Activated naive CD8-positive, alpha-beta T cell treated with anti-CD3 and anti-CD28 coated beads, Interleukin-2, amount 50 U/mL, for 16 hours (primary cell): ENCODE data around the gene TRIM29.

ENCODE experiments used
- DNase-seq: peaks from one replicate; pipeline ENCODE4 v3.0.0-alpha.2; 2020; ENCODE audit warnings: low read depth, low spot score

TRIM29 gene

DNA sequence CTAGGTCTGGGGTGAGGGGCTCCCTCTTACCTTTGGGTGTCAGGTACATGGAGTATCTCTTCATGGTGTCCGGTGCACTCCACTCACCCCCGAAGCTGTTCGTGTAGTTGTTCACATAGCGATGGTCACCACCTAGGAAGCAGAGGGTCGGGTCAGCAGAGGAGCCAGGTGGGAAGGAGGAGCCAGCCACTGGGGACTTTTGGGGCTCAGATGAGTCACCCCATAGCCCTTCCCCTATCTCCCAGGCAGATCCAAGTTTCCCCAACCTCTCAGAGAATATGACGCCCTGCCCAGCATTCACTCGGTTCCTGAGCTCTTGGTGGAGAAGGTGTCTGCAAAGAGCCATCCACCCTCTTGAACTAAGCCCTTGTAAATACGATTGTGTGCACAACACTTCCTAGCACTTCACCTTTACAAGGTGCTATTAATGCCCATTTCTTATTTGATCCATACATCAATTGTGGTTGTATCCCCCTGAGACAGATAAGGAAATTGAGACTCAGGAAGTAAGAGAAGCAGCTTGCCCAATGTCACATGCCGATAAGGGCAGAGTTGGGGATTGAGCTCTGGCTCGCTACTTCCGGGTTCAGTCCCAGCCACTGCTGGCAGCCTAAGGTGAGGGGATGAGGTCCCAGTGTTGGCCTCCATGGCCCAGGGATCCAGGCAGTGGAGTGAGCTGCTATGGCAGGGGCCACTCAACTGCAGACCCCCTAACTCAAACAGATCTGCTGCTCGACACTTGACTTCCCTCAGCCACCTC lies 14.8 kb downstream of the TRIM29 start:
- no peak for DNase-seq

DNA sequence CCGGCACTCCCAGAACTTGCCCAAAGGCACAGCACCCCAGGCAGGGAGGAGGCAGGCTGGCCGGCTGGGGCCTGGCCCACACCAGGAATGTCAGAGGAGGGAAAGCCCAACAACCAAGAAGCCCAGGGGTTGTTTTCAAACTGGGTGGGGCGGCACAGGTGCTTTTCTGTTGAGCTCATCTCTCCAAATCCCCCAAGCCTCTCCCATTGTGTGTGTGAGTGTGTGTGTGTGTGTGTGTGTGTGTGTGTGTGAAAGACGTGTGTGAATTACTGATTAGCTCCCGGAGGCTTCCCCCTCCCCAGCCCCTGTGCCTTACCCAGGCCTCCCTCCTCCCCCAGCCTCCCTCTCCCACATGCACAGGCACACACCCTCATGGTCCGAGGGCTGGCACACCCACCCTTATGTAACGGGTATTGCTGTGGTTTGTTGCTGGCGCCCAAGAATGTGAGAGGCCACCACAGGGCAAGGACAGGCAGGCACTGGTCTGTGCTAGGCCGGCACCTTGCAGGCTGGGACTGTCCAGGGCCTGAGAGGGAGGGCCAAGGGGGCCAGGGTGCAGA lies 15.9 kb downstream of the TRIM29 start:
- no peak for DNase-seq

DNA sequence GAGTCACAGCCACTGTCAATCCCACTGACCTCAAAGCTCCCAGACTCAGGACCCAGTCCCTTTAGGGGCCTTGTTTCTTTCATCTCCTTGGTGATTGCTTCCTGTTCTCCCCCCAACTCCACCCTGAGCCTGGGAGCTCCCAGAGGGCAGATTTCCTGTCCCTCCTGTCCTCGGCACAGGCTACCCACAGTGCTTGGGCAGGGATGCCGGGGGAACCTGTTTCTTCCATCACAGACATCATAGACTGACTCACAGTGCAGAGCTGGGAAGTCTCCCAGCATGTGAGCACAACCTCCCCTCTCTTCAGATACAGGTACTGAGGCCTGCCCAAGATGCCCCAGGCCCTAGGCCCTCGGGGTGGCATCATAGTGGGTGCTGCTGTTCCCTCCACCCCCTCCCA lies 16.6 kb downstream of the TRIM29 start:
- no peak for DNase-seq

DNA sequence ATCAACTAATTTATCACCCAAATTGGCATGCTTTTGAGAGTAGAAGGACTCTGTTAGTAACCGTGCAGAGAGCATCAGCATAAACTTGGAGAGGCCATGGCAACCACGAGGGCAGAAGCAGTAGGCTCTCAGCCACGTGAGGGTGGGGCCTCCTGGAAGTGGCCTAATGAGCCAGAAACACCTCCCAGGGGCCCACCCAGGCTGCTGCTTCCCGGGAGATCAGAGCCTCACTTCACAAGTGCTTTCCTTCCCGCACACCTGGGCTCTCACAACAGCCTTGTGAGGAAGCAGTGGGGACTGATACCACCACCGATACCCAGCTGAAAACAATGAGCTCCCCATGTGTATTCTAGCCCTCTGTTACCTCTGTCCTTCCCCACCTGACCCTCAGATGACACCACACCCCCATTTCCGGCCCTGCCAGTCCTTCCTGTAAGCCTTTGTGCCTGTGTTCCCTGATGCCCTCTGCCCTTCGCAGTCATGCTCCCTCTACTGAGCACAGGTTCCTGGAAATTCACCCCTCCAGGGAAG lies 17.0 kb downstream of the TRIM29 start:
- DNase-seq, result no peak

DNA sequence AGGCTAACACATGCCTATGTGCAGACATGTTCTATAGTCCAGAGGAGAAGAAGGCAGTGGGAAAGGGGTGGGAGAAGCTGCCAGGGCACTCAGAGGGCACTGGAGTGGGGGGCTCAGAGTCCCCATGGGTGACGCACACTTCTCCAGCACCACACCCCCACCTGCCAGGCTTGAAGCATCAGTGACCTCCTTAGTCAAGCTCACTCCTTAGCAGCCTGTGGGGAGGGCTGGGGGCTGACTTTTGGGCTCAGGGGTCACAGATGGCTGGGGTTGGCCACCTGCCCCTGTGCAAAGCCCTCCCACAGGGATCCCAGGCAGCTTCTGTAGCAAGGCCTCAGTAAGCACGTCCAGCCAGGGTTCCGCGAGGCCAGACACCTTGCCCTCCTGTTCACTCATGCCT lies 18.8 kb downstream of the TRIM29 start:
- DNase-seq, result no peak

DNA sequence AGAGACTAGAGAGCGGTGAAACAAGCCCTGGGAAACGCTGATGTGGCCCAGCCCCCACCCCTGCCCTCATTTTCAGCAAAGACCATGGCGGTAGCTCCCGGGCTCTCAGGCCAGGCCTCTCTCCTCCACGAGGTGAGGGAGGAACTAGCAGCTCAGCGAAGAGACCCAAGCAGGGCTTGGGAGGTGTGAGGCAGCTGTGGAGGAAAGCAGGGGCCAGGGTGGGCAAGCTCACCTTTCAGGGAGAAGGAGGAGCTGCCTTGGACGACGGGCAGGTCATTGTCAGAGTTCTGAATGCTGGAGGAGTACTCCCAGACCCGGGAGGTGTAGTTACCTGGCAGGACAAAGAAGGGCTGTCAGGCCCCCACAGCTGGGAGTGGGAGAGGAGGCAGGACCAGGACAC lies 19.9 kb downstream of the TRIM29 start:
- no peak for DNase-seq

DNA sequence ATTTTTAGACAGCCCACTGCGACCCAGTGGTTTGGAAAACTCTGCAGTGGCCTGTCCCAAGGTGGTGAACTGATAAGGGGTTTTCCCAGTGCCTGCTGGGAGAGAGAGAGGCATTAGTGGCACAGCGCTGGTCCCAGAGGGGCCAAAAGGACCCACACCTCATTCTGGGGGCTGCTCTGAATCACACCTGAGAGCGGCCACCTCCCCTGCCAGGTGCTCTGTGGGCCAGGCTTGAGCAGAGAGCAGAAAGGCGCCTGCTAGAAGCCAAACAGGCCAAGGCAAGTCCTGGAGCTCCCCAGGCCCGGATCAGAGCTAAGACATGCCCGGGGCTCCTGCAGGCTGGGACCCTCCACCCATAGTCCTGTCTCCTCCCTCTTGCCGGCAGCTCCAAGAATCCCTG lies 20.9 kb downstream of the TRIM29 start:
- DNase-seq, result no peak

DNA sequence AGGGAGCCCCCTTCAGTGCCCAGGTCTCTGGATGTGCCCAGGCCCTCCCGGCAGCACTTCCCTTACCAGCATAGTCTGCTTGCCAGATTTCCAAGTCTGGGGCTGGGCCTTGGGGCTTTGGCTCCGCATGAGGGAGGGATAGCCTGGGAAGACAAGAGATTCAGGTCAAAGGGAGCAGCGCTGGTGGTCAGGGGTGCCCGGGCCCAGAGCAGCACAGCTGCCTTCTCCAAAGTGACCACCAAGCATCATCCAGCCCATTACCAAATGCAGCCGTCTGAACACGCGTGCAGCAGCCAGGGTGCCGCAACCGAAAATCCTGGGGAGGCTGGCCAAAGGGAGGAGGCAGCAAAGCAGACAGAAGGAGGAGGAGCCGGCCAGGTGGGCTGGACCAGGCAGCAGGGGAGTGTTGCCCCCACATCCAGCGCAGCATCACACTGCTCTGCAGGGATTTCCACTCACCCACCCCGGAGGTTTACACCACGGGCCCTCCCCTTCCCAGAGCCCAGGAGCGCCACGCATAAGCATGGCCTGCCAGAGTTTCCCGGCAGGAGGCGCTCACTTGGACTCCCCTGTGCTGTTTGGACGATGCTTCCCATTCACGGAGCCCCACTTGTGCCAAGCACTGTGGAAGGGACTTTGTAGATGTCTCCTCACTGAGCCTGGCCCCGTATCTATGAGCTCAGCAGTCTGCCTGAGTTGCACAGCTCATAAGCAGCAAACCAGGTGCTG lies 22.5 kb downstream of the TRIM29 start:
- no peak for DNase-seq

DNA sequence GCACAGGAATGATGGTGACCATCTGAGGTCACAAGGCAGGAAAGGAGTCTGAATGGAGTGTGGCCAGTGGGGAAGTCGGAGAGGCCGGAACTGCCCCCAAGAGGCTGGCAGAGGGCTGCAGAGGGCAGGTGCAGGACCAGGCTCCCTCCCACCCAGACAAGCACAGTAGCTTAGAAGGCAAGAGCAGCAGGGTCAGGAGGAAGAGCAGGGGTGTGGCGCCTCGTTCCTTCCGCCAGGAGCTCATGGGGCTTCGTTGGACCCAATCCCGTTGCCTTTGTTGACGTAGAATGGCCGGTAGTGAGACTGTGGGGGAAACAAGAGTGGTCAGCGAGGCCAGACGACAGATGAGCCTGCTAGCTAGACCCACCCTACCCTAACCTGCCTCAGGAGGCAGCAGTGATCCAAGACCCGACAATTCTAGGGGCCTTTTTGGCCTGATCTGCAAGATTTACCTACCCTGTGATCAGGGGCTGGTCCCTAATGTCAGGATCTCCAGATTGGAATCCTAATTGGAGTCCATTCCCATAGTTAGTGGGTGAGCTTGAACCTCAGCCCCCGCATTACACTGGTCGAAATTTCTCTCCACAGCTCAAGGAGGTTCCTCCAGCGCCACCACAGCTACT lies 25.6 kb downstream of the TRIM29 start:
- no peak for DNase-seq

DNA sequence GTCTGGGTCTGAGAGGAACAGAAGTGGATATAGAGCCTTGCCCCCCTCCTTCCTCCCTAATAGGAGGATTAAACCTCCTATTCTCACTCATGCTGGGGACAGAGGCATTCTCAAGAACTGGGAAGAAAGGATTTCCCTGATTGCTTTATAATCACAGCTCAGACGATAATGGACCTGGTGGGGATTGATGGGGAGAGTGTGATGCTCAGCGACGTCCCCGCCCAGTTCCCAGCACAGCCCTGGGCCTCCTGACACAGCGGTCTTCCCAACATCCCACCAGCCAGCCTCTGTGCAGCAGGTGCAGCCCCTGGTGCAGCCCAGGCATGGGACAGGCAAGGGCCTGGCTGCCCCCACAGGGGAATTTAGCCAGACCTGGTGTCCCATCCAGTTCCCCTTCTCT lies 28.4 kb downstream of the TRIM29 start:
- no peak for DNase-seq

DNA sequence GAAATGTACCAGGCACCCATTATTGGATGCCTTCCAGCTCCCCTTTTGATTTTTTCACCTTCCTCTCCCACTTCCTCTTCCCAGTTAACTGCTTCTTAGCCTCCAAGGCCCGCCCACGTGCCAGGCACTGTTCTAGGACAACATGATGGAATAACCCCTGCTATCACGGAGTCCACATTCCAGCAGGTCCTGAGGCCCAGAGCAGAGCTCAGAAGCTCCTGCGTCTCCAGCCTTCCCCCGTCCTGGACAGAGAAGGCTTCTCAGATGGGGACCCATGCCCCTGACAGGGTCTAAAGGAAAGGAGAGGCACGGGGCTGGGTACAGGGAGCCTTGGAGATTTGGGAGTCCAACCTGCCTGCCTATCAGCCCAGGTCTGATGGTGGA lies 29.1 kb downstream of the TRIM29 start:
- DNase-seq, result no peak

DNA sequence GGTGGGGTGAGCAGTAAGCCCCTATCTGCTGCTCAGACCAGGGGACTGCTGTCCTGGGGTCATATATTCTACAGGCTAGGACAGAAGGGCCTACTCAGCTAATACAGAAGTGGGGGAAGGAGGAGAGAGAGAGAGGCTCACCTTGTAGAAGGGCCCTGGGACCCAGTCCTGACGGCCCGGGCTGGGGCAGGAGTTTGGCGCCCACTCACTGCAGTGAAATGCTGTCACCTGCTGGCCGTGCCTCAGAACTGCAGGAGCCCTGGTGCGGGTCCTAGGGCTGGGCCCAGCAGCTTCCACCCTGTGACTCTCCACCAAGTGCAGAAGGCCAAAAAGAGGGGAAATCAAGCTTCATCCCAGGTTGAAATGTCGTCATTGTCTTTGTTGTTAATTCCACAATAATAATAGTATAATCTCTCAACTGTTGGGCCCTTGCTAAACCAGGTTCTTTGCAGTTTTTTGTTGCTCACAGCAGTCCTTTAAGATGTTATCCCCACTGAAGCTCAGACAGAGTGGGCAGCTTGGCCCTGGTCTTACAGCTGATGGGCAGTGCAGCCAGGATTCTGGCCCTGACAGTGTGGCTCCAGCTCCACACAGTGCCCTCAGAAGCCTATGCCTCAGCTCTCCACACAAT lies 29.6 kb downstream of the TRIM29 start:
- peak; percentile 26 for DNase-seq

DNA sequence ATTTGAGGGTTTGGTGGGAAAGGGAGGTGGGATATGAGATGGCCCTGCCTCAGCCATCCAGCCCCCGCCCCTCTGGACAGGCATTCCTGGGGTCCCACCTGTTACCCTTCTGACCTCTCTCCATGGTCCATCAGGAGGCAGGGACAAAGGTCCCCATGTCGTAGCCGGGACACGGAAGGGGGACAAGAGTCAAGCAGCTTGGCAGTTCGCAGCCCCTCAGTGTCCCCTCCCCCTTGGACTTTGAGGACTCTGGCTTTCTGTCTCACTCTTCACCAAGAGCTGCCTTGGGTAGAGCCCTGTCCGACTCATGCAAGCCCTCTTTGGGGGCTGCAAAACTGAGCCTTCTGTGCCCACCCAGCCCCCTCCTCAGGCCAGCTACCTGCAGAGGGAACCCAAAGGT lies 30.2 kb downstream of the TRIM29 start:
- no peak for DNase-seq

DNA sequence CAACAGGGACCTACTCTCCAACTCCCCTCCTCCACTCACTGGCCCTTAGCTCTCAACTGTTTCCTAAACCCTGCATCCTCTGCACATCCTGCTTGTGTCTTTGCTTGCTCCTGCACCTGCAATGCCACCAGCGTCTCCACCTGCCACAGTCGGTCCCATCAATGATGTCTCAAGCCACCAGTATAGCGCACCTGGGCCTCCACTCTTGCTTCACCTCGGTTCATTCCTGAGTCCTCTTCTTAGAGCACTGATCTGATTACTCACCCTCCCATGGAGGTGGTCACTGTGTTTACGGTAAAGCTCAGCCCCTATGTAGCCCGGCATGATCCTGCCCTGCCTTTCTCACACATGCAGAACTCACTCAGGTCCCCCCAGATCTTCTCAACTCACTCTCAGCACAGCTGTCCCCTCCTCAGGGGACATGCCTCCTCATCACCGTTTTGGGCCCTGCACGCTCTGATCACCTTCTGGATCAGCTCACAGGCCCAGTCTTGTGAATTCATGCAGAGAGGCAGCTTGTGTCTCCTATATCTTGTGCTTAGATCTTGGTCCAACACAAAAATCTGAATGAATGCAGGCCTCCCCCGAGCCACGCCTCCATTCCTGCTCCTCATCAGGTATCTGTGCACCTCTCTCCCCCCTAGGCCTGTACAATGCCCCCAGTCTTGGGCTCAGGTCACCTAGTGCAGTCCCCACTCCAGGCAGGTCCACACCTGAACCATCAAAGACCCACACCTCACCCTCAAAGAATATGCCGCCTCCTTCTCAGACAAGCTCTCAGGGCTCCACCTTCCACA lies 31.4 kb downstream of the TRIM29 start:
- DNase-seq, result no peak

DNA sequence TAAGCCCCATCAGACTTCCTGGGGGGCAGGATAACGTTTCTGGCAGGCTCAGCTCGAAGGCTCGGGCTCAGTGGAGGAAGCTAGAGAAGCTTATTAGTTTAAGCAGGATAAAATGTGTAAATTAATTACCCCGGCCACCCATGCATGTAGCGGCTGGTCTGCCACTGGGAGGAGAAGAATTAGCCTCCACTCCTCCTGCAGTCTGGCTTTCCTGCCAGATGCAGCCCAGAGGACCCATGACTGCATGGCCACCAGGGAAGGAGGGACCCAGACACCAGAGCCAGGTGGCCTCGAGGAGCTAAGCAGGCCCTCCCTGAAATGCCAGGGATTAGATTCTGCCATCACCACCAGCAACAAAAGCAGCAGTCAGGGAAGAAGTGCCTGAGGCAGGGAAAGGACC lies 32.3 kb downstream of the TRIM29 start:
- no peak for DNase-seq

DNA sequence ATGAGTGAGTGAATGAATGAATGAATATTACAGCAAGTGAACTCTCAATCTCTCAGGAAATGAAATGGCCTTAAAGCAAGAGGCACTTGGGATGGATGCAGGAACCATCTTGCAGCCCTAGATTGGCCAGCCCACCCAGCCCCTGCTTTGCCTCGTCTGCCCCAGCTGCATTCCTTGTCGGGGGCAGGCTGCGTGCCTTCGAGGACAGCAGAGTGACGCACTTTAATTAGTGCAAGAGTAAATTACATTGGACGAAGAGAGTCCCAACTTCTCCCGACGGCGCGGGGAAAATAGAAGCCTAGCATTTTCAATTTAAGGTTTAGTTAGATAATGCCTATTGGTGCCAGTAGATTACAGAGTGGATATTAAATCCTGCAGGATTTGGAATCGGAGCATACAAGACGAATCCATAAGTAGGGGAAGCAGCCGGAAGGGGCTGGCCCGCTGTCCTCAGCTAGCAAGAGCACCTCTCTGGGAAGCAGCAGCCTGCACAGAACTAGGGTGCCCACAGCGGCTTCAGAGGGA lies 33.8 kb downstream of the TRIM29 start:
- no peak for DNase-seq

DNA sequence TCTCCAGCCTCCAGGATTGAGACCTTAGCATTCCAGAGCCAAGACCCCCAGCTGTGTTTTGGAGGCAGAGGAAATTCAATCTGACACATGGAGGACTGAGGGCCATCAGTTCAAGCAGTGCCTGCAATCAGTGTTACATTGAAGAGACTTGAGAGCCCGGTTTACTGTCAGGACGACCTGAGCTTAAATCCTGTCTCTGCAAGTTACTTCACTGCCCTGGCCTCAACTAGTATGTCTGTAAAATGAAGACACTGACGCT lies 35.1 kb downstream of the TRIM29 start:
- no peak for DNase-seq

DNA sequence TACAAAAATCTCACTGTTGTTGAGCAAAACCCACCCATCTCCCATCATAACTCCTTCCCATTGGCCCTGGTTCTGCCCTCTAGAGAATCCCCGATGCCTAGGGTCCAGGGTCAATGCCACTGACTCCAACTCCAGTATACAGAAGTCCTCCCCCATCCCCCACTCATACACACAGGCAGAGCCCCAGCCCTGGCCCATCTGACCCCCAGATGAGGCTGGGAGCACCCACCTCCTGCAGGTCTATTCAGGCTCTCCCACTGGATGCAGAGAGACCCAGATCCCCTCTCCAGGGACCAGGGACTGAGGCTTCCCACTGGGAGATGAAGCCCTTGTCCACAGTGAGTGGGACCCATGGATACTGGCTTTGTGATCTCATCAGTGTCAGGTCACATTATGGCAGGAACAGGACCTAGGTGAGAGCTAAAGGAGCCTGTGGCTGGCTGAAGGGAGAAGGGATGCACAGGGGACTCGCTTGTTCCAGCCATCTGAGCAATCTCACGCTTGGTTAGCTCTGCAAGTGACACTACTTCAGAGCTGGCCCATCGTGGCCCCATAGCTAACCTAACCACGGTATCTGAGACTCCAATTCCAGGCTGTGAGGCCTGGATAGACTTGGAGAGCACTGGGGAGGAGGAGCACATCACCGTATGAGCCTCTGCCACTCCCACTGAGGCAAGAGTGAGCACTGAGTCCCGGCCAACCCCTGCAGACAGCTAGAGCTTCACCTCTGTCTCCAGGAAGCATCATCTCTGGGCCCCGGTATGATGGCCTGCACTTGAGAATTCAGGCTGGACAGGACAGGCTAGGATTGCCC lies 35.7 kb downstream of the TRIM29 start:
- DNase-seq, result no peak

DNA sequence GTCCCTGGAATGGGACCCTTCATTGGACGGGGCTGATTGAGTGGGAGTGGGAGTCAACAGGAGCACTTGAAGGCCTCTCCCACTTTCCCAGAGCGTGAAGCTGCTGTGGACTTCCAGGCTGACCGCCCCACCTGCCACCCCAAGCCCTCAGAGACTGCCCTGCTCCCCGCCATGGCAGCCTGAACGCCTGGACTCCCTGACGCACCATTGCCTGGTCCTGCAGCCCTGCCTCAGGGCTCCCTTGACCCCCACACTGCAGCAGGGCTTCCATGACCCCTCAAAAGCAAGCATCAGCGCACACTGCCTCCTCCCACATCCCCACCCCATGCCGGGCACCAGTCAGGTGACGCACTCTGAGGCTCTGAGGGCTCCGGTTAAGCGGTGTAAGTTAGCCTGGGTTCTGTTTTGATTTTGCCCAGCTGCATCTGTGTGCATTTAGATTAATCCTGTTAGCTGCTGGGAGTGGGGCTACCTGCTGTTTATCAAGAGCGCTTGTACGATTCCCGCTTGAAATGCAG lies 39.4 kb downstream of the TRIM29 start:
- DNase-seq, result no peak
